Measurements from ENCODE around the gene GNRH2. TPM values are rescaled to one million over a fixed set of nuclear protein-coding genes. Genes with fewer than 3 reads are reported as not detected.
A peak's percentile ranks its signal among the peaks of the same experiment; 100 is the strongest.

The GNRH2 gene
- total and polyA plus RNA-seq, 2 donors (not counting 3 experiments of a cell fraction or from before 2014, with no cell fraction given) = 1.9 TPM; not detected in 1

GRCh38 chr20:3068075-3068474 lies 24.7 kb downstream of the GNRH2 start:
- intact Hi-C loops (cut with micrococcal nuclease) = no loop called here
- ChIA-PET CTCF (interaction anchor here (1.2 to 3.3 kb wide), 2 partner anchors 10 to 15 kb away, joined by 4 to 11 read pairs; no protein-coding TSS in a partner anchor), POLR2A (interaction anchor here (0.8 kb wide), 1 partner anchor 14 kb away, joined by 3 read pairs; no protein-coding TSS in a partner anchor)
- no peak overlapping the region for H2AFZ ChIP-seq (ENCODE audit: low read depth, low read length)
- BruUV-seq (replicated peaks) = no TSS peak
- H3K4me1 ChIP-seq (ENCODE audit: control insufficient read depth, extremely low read depth, insufficient read depth, low read length) = no peaks in the 10 kb centered on the region
- H4K20me1 ChIP-seq (replicated peaks; ENCODE audit: control insufficient read depth, extremely low read depth, insufficient read depth, low read length) = no peaks in the 10 kb centered on the region
- no peak overlapping the region for H3K27ac ChIP-seq (ENCODE audit: insufficient read depth, low read depth, low read length)
- dilution Hi-C loops (cut with MboI; ENCODE audit: extremely low pct_ligation_motif_present, low sequenced_read_pairs) = no loop called here
- no peaks in the 10 kb centered on the region for H3K9me1 ChIP-seq (replicated peaks; ENCODE audit: control insufficient read depth, extremely low read depth, insufficient read depth, low read length)
- no peaks in the 10 kb centered on the region for H3K9me3 ChIP-seq (replicated peaks; ENCODE audit: control insufficient read depth, insufficient read depth, low read length)
- DNase-seq (ENCODE audit: low read depth, low spot score) (no peak), FAIRE-seq (no peak)
- H3K79me2 ChIP-seq (ENCODE audit: control insufficient read depth, insufficient read depth, low read length) = no peaks in the 10 kb centered on the region
- peaks cover 1 to 7% of the 10 kb centered on the region in 2 experiments for H3K27me3 ChIP-seq (ENCODE audit: control insufficient read depth in 2 of 2, insufficient read depth in 2 of 2, low read length in 2 of 2)
- no peaks in the 10 kb centered on the region for H3K36me3 ChIP-seq (ENCODE audit: control insufficient read depth in 2 of 2, extremely low read depth in 1 of 2, insufficient read depth in 2 of 2, low read length in 2 of 2)
- H3K4me2 ChIP-seq (ENCODE audit: insufficient read depth, low read length) = no peak overlapping the region
- H3K4me3 ChIP-seq (replicated peaks in 1 of 3; ENCODE audit: insufficient read depth in 1 of 3, low read depth in 1 of 3, low read length in 3 of 3) = no peak overlapping the region
- no peak for TF ChIP-seq EZH2 (IDR thresholded peaks at IDR 0.05; ENCODE audit: borderline replicate concordance, low read depth, low read length, severe bottlenecking)
- H3K9ac ChIP-seq (replicated peaks; ENCODE audit: extremely low read depth, insufficient read depth, low read length) = no peak overlapping the region

GRCh38 chr20:3068986-3069900 lies 25.8 kb downstream of the GNRH2 start:
- H3K36me3 ChIP-seq (ENCODE audit: control insufficient read depth in 2 of 2, extremely low read depth in 1 of 2, insufficient read depth in 2 of 2, low read length in 2 of 2) = no peaks in the 10 kb centered on the region

More at GRCh38 chr20:3068986-3069900, 25.8 kb downstream of the GNRH2 start:
- peaks cover 1 to 7% of the 10 kb centered on the region in 2 experiments for H3K27me3 ChIP-seq (ENCODE audit: control insufficient read depth in 2 of 2, insufficient read depth in 2 of 2, low read length in 2 of 2)
- H3K9ac ChIP-seq (replicated peaks; ENCODE audit: extremely low read depth, insufficient read depth, low read length) = no peak overlapping the region
- H3K4me1 ChIP-seq (ENCODE audit: control insufficient read depth, extremely low read depth, insufficient read depth, low read length) = no peaks in the 10 kb centered on the region
- ChIA-PET POLR2A (no interaction called here), CTCF (interaction anchor here (3.3 kb wide), 1 partner anchor 16 kb away, joined by 11 read pairs; no protein-coding TSS in a partner anchor)
- H2AFZ ChIP-seq (ENCODE audit: low read depth, low read length) = no peak overlapping the region
- H4K20me1 ChIP-seq (replicated peaks; ENCODE audit: control insufficient read depth, extremely low read depth, insufficient read depth, low read length) = no peaks in the 10 kb centered on the region
- H3K27ac ChIP-seq (ENCODE audit: insufficient read depth, low read depth, low read length) = no peak overlapping the region
- dilution Hi-C loops (cut with MboI; ENCODE audit: extremely low pct_ligation_motif_present, low sequenced_read_pairs) (no loop called here), intact Hi-C loops (cut with micrococcal nuclease) (no loop called here)
- no peak for FAIRE-seq
- H3K9me3 ChIP-seq (replicated peaks; ENCODE audit: control insufficient read depth, insufficient read depth, low read length) = no peaks in the 10 kb centered on the region
- no peak overlapping the region for H3K4me2 ChIP-seq (ENCODE audit: insufficient read depth, low read length)
- no peak for DNase-seq (ENCODE audit: low read depth, low spot score)
- no peak for TF ChIP-seq MYC (IDR thresholded peaks at IDR 0.05; ENCODE audit: low read depth, low read length)
- TF ChIP-seq, protein P1, sequence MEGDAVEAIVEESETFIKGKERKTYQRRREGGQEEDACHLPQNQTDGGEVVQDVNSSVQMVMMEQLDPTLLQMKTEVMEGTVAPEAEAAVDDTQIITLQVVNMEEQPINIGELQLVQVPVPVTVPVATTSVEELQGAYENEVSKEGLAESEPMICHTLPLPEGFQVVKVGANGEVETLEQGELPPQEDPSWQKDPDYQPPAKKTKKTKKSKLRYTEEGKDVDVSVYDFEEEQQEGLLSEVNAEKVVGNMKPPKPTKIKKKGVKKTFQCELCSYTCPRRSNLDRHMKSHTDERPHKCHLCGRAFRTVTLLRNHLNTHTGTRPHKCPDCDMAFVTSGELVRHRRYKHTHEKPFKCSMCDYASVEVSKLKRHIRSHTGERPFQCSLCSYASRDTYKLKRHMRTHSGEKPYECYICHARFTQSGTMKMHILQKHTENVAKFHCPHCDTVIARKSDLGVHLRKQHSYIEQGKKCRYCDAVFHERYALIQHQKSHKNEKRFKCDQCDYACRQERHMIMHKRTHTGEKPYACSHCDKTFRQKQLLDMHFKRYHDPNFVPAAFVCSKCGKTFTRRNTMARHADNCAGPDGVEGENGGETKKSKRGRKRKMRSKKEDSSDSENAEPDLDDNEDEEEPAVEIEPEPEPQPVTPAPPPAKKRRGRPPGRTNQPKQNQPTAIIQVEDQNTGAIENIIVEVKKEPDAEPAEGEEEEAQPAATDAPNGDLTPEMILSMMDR (IDR thresholded peaks at IDR 0.05; ENCODE audit: extremely low read depth in 1 of 2, insufficient read depth in 1 of 2, low read depth in 1 of 2, low read length in 2 of 2) = peak in 1 of 2 donors; percentile 4
- no peaks in the 10 kb centered on the region for H3K9me1 ChIP-seq (replicated peaks; ENCODE audit: control insufficient read depth, extremely low read depth, insufficient read depth, low read length)
- BruUV-seq (replicated peaks) = no TSS peak
- H3K79me2 ChIP-seq (ENCODE audit: control insufficient read depth, insufficient read depth, low read length) = no peaks in the 10 kb centered on the region
- no peak overlapping the region for H3K4me3 ChIP-seq (replicated peaks in 1 of 3; ENCODE audit: insufficient read depth in 1 of 3, low read depth in 1 of 3, low read length in 3 of 3)
